AG08395 (cell line): ENCODE measurements around the gene SRPRB.

ENCODE experiments used
- DNase-seq: peaks from one replicate; pipeline ENCODE4 v3.0.0; 2012; ENCODE audit warnings: mixed read lengths, low spot score

Gene SRPRB

DNA sequence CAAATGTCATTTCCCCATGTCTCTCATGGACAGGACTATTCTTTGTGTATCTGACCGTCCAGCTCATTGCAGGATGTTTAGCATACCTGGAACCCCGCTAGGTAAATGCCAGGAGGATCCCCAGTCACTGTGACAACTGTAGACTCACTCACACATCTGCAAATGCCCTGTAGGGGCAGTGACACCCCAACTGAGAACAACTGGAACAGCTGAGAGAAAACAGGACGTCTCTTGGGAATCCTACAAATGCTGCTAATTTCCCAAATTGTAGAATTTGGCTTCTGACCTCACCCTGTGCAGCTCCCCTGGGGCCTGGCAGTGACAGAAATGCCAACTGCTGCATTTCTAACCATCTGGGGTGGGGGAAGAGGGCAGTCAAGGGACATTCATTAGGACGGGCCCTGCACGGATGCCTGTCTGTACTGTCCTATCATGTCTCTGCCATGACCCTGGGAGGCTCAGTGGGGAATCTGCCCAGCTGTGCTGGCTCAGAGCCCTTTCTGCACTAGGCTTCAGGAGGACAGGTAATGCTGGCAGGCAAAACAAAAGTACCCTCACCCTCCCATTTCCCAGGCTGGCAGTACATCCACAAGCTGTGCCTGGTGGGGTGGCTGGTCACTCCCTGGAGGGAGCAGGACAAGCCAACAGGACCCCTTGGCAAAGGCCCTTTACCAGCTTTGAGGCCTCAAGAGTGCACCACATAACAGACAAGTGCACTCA lies 59.7 kb downstream of the SRPRB start:
- DNase-seq, result no peak

GRCh38 chr3:133866141-133866540 lies 60.5 kb downstream of the SRPRB start:
- DNase-seq, result no peak

DNA sequence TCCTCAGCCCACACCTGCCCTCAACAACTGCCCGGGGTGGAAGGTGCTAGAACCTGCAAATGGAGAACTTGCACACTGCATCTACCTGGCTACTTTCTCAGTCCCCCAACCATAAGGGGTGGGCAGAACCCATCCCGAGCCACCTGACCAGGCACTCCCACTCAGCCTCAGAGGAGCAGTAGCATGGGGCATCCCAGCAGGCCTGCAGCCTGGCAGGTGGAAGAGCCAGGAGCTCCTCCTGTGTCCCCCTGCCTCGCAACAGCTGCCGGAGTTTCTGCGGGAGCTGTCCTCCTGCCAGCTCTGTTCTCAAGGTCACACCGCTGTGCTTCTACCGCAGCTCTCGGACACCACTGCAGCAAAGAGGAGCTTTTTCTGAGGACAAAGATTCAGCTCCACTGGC lies 62.6 kb downstream of the SRPRB start:
- no peak for DNase-seq

- no peak for DNase-seq
Observed at GRCh38 chr3:133868758-133869475, 63.3 kb downstream of the SRPRB start.

- DNase-seq, result no peak
Observed at GRCh38 chr3:133869586-133869985, 64.0 kb downstream of the SRPRB start.

- DNase-seq, result no peak
Observed at GRCh38 chr3:133870822-133871221, 65.2 kb downstream of the SRPRB start.
